GM18858 (cell line): ENCODE measurements around the gene RAB5IF.
"Not testable (repeated sequence)": the region's sequence is repeated elsewhere in the genome, so short reads cannot be mapped to it uniquely, and the experiment has no call there.

Experiments used
- ATAC-seq: cut with Tn5 transposase; IDR thresholded peaks from one replicate; pipeline ENCODE4 v1.9.1; 2021; ENCODE audit not compliant: unreplicated experiment

RAB5IF gene, protein sequence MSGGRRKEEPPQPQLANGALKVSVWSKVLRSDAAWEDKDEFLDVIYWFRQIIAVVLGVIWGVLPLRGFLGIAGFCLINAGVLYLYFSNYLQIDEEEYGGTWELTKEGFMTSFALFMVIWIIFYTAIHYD

DNA sequence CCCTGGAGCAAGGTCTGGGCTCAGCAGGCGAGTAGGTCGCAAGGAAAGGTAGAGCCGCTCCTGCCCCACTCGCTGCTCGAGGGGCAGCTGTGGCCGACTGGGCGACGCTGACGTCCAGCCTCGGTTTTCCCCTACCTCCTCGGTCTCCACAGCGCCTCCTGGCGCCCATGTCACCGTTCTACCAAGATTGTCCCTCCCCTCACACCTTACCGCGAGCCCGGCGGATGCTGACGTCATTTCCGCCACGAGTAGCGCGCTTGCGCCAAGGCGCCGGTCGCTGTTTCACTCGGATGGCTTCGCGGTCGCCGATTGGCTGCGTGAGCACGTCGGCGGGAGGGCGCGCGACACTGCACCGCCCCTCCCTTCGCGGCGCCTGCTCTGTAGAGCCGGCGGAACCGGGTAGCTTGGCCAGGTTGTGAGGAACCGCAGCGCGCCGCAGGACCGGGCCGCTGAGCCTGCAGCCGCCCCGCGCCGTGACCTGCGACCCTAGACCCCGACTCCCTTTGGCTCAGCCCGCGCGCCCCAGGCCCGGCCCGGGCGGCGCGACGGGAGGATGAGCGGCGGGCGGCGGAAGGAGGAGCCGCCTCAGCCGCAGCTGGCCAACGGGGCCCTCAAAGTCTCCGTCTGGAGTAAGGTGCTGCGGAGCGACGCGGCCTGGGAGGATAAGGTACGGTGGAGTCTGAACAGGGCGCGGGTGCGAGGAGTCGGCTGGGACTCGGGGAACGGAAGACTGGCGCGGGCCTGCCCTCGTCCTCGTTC lies at the start of gene RAB5IF:
Gene RAB5IF (plus strand): TSS at position 381 of the 759 bp plus-strand sequence. CDS start 173 bp downstream, at position 554.
- ATAC-seq: peak; percentile 77

DNA sequence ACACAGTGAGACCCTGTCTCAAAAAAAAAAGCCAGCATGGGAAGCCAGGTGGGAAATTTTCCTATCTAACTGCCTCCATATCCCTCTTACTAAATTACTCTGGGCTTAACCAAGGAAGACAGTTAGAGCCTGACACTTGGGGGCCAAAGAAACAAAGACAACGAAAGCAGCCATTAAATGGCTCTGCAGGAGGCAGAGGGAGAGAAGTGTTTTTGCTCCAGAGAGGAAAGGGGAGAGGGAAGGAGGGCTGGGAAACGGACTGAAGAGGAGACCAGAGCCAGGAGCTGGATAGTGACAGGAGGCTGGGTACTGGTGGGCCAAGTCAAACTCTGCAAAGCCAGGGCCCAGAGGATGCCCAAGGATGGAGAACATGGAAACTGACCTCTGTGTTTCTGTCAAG lies 42.9 kb upstream of the RAB5IF start:
- no peak for ATAC-seq

DNA sequence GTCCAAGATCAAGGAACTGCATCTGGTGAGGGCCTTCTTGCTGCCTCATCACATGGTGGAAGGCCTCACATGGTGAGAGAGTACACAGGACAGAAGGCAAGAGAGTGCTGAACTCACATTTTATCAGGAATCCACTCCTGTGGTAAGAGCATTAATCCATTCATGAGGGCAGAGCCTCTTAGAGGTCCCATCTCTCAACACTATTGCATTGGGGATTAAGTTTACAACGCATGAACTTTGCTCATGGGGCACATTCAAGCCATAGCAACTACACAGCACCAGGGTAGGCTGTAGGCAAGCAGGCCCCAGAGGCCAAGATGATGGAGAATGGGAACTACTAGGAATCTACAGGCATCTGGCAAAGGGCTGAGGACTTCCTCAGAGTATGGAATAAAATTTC lies 42.2 kb upstream of the RAB5IF start:
- no peak for ATAC-seq

DNA sequence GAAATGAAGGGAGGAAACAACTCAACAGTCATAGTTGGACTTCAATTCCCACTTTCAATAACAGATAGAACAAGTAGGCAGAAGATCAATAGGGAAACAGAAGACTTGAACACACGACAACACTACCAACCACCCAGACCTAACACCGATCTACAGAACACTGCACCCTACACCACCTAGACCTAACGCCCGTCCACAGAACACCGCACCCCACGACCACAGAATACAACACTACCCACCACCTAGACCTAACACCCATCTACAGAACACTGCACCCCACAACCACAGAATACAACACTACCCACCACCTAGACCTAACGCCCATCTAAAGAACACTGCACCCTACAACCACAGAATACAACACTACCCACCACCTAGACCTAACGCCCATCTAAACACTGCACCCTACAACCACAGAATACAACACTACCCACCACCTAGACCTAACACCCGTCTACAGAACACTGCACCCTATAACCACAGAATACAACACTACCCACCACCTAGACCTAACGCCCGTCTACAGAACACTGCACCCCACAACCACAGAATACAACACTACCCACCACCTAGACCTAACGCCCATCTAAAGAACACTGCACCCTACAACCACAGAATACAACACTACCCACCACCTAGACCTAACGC lies 41.4 kb upstream of the RAB5IF start:
- not testable (repeated sequence) for ATAC-seq

DNA sequence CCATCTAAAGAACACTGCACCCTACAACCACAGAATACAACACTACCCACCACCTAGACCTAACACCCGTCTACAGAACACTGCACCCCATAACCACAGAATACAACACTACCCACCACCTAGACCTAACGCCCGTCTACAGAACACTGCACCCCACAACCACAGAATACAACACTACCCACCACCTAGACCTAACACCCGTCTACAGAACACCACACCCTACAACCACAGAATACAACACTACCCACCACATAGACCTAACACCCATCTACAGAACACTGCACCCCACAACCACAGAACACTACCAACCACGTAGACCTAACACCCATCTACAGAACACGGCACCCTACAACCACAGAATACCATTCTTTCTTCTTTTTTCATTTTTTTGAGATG lies 40.9 kb upstream of the RAB5IF start:
- not testable (repeated sequence) for ATAC-seq

DNA sequence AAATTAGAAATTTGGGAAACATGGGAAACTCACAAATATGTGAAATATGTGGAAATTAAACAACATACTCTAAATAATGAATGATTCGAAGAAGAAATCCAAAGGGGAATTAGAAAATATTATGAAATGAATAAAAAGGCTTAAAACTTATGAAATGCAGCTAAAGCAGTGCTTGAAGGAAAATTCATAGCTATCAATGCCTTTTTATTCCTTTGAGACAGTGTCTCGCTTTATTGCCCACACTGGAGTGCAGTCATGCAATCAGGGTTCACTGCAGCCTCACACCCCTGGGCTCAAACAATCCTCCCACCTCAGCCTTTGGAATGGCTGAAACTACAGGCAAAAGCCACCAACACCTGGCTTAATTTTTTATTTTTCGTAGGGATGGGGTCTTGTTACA lies 40.1 kb upstream of the RAB5IF start:
- no peak for ATAC-seq

DNA sequence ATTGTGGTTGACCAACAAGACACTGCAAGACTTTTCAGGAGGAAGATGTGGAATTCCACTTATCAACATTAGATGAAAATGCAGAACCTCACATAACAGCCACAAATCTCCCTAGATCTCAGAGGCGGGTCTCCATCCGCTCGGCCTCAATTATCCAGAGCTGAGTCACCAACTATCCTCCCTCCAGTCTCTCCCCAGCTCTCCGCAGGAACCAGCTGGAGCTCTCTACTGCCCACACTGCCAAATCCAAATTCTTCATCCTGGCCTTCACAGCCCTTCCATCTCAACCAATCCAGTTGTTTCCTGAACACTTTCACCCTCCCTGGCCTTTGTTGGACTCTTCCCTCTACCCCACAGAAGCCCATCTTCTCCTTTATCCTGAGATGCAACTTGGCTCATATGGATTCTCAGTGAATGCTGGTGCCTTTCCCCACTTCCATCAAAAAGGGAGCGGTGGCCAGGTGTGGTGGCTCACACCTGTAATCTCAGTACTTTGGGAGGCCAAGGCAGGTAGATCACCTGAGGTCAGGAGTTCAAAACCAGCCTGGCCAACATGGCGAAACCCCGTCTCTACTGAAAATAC lies 35.6 kb upstream of the RAB5IF start:
- no peak for ATAC-seq

DNA sequence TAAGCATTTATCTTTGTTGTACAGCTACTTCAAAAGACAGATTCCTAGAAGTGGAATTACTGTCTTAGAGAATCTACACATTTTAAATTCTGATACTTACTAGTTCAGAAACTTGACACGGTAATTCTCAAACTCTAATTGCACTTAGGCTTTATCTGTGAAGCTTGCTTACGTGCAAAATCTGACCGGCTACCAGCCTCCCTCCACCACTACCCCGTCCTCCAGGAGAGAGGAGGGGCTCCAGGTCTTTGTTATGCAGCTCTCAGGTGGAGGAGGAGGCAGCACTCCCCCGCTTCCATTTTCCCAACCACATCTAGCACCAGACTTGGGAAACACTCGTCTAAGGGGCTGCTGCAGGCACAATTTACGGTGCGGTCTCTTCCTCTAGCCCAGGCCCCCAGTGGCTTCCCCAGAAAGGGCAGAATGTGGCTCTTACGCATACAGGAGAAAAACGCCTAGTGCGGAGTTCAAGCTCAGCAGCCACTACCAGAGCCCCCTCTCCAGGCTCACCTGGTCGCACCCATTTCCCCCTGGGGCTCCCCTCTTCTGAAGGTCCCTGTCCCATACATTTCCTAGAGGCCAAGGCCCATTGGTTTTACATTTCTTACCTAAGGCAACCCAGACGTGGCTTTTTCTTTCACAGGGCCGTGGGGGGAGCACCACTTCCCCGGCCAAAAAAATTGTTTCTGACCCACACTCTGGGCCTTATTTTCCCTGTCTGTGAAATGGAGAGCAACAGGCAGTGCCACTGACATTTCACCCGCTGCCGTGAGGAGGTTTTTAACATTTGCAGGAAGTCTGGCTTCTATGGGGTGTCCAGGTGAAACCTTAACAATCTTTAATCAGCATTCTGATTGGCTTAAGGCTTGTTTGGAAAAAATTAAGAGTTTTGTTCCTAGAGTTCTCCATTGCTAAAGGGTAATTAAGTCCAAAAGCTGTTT lies 33.7 kb upstream of the RAB5IF start:
- no peak for ATAC-seq

DNA sequence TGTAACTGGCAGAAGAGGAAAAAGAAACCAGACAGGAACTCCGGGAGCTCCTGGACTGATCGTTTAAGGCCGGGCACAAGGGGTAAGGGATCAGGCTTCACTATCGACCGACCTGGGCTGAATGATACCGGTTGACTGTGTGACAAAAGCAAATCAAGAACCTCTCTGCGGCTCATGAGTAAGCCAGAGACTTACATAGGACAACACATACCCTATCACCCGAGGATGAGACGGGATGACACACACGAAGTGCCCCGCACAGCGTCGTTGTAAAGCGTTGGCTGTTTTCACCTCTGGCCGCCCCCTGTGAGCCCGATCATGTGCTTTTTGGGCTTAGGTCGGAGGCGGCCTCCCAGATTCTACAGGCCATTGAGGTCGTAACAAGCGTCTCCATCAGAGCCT lies 32.9 kb upstream of the RAB5IF start:
- peak; percentile 9 for ATAC-seq

DNA sequence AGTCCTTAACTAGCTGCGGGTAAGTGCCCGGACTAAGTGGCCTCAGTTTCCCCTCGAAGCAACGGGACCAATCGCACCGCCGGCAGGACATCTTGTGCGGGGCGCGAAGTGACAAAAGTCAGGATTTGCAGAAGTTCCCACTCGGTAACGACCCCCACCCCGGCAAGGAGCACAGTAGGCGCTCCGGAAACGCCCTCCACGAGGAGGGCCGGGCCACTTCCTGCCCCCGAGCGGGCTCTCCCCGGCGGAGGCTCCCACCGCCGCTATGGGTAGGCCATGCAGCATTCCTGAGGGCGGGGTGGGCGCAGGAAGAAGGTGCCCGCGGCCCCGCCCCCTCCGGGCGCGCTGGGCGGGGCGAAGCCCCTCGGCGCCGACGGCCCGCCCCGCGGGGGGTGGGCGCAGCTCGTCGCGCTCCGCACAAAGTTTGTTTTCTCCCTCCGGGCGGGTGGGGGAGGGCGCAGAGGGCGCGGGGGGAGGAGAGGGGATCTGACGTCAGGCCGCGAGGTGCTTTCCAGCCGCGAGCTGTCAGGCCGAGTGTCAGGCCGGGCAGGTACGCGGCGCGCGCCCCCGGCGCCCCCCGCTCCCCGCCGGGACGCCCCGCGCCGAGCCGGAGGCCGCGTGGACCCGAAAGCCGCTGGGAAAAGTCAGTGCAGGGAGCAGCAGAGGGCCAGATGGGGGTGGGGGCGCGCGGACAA lies 32.3 kb upstream of the RAB5IF start, which contains the start of gene TGIF2:
Gene TGIF2 (plus strand): TSS at position 495 of the 695 bp plus-strand sequence. CDS start 5,178 bp downstream, outside the sequence.
- ATAC-seq: peak; percentile 56

DNA sequence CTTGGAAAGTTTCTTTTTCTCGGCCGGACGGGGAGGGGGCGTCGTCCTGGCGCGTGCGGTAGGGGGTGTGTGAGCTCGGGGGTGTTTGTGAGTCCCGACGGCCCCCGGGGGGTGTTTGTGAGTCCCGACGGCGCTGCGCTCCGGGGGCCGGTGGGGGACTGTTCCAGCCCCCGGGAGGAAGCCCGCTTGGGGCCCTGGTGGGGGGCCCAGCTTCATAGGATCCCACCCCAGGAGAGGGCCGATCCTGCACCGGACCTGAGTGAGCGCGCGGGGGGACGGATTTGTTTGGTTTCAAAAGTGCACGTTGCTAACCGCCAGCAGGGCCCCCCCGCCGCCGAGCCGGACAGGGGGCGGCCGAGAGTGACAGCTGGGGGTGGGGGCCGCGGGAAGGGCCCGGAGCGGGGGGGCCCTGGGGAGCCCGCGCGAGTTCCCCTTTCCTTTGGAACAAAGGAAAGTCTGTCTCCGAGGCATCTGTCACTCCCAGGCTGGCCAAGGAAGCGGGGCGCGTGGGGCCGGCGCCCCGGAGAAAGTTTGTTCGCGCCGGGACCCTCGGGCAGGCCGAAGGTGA lies 31.7 kb upstream of the RAB5IF start:
- no peak for ATAC-seq

DNA sequence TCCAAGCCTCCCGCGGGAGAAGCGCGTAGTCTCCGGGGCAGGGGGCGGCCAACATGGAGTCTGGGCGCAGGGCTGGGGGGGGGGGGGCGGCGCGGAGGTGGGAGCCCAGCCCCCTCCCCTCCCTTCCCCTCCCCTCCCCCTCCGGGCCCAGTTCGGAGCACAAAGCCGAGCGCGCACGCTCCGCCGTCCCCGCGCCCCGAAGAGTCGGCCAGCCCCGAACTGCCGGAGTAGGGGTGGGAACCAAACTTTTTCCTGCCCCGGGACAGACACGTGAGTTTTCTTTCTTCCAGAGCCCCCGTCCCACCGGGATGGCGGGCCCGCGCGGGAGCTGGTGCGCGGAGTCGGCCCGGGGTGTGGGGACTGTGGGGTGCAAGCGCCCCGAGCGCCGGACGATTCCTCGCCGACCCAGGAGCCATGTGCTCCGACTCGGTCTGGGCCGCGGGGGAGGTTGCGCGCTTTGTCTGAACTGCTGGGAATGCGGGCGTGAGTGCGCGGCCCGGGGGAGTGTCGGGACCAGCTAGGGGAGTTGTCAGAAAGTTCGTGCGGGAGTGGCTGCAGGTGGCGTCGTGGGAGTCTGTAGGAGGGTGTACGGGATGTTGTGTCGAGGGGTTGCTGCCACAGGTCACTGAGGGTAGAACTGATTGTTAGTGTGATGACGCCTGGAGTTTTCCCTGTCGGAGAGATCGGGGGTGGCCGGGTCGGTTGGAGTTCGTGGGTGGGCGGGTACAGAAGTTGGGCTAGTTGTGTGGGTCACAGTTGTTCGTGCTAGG lies 31.0 kb upstream of the RAB5IF start:
- no peak for ATAC-seq

DNA sequence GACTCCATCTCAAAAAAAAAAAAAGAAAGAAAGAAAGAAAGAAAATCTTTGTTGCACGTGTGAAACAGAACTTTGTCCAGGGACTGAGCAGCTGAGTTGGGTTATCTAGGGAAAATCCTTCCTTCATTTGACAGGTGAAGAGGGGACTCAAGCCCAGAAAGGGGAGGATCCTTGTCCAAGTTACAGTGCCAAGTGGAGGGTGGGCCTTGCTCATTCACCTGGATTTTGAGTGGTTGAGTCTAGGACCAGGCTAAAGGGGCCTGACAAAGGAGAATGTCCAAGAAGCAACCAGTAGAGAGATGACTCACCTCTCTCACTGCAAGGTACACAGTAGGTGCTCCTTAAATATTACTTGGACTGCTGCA lies 29.5 kb upstream of the RAB5IF start:
- no peak for ATAC-seq

DNA sequence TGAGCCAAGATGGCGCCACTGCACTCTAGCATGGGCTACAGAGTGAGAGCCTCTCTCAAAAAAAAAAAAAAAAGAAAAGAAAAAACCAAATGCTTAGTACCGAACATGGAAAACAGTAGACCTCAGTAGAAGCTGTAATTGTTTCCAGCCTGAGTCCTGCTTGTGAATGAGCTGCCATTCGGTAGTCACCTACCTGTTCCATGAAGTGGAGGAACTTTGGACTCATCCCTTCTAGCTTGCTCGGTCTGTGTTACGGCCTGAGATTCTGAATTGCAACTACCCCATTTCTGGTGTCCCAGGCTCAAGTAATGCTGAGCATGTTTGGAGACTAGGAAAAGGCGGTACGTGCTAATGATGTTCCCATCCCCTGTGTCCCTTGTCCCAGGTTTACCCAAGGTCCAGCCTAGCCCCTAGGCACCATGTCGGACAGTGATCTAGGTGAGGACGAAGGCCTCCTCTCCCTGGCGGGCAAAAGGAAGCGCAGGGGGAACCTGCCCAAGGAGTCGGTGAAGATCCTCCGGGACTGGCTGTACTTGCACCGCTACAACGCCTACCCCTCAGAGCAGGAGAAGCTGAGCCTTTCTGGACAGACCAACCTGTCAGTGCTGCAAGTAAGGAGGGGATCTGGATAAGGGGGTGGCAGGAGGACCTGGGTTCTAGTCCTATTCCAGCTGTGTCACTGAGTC lies 27.1 kb upstream of the RAB5IF start:
- no peak for ATAC-seq

DNA sequence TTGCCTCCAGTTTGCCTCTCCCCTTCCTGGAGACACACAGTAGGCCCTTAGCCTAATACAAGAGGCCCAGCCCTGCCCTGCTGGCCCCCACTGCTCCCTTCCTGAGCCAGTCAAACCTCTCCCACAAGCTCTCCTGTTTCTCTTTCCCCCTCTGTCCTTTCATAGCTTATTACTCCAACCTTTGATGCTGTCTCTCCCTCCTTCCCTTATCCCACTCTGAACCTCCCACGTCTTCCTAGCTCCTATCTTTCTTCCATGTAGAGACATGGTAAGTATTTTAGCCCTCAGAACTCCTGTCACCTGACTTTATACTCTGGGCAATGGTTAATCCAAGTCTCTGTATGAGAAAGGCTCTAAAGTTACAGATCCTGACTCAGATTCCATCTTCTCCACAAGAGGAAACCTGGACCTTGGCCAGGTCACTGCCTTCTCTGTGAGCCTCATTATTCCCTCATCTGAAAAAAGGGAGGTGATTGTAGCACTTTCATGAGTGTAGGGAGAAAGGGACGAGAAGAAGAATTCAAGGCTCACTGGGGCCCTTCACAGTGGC lies 25.5 kb upstream of the RAB5IF start:
- ATAC-seq: no peak

DNA sequence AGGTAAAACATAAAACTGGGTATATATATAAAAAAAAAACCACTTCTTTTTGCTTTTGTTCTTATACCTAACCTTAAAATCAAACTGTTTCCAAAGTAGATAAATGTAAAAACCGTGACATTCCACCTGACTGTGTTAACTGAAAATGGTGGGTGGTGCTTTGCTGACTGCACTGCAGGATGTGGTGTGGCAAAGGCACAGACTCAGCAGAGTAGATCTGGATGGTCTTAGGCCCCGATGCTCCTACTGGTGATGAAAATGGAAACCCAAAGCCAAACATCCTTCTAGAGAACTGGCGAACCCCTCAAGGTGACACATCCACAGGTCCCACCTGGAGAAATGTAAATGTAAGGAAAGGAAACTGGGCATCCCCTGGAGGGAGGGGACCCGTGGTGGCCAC lies 23.3 kb upstream of the RAB5IF start:
- no peak for ATAC-seq

DNA sequence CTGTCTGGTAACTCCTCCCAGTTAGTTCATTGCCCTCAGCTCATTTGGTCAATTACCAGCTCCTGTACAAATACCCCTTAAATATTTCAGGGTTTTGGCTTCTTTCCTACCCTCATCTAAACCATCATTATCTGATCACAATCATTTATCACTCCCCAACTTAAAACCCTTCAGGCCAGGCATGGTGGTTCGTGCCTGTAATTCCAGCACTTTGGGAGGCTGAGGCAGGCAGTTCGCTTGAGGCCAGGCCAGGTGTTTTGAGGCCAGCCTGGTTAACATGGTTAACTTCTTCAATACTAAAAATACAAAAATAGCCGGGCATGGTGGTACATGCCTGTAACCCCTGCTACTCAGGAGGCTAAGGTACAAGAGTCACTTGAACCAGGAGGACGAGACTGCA lies 22.8 kb upstream of the RAB5IF start:
- ATAC-seq: no peak

DNA sequence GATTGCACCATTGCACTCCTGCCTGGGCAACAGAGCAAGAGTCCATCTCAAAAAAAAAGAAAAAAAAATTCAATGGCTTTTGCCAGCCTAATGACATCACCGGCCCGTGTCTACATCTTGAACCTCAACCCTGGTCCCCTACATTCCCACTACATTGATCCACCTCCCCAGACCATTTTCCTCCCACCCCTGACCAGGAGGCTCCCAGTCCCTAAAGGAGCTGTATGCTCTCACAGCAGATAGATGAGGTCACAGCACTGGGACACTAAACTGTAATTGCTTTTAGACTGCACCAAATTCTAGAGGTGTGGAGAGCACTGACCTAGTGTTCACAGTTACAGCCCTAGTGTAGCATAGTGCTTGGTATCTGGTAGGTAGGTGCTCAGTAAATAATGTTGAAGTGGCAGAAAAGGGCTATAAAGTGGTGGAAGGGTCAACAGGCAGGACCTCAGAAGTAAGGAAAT lies 21.5 kb upstream of the RAB5IF start:
- no peak for ATAC-seq
